ENCODE measurements around the gene PI4KB.

Gene PI4KB

DNA sequence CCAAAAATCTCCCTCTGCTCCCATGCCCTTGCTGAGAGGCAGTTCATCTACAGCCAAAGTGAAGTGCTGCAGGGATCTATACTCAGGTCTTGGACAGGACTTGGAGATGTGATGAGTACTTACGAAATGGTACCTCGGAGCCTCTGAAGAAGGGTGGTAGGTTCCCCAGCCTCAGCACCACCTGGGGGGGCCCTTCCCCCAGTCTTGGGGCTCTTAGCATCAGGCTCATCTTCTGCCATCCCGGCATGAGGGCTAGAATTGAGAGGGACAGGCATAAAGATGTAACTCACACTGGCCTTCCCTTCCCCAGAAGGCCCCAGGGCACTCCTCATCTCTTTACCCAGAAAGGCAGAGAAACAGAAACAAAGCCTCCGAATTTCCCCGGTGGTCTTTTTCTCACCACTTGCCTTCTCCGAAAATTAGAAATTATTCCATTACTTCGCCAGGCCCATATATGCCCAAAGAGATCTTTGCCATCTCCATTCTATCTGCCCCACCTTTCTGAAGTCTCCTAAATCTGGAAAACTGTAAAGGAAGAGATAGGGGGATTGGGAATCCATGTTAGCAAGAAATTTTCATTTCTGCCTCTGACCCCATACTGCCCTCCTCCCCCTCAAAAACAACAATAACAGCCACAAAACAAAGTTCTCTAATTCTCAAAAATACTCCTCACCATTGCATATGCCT is 19.0 kb upstream of the PI4KB start:
- DNase-seq, result no peak

DNA sequence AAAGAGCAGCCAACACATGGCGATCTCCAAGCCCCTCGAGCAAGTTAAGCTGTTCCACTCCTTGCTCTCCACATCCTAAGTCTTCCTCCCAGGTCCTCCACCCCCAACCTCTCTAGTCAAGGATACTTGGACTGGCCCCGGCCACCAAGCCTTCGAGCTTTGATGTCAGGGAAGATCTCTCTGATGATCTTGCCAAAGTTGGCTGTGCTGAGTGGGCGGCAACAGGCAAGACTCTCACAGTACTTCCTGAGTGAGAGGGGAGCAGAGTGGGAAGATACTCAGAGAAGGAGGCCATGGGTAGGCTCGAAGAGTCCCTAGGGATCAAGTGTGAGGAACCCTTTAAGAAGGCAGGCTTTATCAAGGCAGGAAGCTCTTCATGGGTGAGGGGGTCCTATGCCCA is 17.1 kb upstream of the PI4KB start:
- no peak for DNase-seq

DNA sequence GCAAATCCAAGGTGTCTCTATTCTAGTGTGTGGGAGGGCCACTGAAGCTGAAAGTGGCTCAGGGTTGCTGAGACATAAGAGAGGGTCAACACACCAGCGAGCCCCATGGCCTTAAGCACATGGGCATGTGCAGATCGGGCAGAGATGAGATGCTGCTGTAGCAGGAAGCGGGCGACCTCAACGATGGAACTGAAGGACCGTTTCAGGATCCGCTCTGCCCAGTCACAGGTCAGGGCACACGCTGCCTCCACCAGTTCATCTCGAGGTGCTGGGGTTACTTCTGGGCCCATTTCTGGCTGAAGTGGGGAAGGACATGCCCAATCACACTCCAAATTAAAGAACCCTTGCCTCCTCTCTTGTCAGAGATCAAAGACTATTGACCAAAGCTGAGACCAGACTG is 16.4 kb upstream of the PI4KB start:
- no peak for DNase-seq

DNA sequence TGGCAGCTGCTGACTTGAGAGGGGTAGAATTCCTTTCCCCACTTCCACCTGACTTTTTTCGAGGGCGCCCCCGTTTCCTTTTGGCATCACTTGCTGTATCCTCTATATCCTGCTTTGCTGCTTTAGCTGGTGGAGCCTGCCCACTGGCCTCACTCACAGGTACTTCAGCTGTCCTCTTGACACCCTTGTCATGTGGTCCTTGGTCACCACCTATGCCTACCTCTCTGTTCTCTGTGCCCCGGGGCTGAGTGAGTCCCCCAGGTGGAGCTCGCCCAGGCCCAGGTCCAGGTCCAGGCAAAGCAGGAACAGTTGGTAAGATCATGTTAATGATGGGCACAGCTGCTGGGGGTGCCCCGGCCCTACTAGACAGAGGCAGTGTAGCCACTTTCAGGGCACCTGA is 15.4 kb upstream of the PI4KB start:
- DNase-seq, result no peak

DNA sequence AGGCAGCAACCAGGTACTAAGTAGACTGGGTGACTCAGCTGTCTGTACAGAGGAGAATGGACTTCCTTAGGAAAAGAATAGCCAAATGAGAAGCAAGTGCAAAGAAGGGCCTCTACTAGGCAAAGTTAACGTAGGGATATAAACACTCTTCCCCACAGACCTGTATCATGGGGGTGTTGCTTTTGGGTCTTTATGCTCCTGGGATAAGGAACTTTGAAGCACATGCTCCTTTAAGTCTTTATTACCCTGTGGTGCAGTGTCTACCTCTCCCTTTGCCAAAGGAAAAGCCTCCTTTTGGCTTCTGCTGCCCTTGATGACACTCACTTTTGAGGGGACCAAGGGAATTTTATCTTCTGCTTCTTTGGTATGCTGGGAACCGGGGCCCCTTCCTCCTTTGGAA is 14.8 kb upstream of the PI4KB start:
- no peak for DNase-seq

DNA sequence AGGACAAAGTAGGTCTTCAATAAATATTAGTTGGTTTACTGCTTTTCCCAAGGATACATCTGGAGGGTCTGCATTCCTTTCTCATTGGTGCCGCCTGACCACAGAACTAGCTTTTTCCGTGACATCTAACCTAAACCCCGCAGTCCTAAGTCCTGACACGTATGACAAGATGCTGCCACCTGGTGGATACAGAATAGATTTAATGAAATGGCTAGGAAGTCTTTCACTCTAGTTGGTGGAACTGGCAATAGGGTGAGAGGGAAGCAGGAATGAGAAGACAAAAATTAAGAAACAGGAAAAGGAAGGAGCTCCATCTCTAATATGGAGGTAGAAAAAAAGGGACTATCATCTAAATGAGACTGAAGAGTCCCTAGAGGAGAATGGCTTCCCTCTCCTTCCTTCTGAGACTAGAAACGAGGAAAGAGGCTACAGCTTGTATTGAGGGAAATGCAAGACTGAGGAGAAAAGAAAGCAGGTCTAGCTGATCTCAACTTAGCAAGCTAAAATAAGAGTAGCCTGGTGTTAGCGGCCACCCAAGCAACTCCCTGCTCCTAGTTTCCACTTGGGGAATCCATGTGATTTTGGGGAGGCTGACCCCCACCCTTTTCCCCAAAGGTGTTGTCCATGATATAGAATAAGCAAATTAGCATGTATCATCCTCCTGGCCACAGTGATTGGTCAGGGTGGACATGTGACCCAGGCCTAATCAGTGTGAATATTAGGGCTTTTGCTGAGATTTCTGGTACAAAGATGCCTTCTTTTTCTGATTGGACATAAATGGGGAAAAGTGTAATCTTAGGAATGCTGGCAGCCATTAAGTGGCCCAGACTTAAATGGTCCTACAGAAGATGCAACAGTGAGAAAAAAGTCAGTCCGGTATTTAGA is 13.9 kb upstream of the PI4KB start:
- no peak for DNase-seq

DNA sequence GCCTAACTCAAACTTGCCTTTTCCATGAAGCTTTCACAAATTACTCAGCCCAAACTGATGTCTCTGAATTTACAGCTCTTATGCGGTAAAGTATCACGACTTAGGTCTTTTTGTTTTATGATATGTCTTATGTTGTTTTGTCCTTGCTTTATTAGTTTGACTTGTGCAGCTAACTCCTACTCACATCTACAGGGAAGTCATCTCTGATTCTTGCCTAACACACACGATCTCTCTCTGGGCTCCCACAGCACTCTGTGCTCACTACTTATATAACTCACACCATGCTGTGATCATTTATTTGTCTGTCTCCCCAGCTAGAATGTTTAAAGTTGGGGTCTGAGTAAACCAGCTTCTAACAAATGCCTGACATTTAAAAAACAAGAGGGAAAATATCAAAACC is 9.3 kb upstream of the PI4KB start:
- DNase-seq, result no peak

DNA sequence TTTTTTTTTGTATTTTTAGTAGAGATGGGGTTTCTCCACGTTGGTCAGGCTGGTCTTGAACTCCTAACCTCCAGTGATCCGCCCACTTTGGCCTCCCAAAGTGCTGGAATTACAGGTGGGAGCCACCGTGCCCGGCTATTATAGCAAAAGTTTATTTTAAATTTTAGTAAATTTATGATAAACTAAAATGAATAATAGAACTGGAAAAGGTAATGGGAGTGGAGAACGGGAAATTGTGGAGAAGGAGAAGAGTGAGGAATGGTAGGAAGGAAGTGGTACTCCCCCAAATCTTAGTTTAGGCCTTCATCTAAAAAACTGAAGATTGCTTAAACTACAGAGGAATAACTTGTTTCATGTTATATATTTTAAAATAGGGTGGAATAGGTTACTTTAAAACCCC is 7.6 kb upstream of the PI4KB start:
- DNase-seq, result no peak

DNA sequence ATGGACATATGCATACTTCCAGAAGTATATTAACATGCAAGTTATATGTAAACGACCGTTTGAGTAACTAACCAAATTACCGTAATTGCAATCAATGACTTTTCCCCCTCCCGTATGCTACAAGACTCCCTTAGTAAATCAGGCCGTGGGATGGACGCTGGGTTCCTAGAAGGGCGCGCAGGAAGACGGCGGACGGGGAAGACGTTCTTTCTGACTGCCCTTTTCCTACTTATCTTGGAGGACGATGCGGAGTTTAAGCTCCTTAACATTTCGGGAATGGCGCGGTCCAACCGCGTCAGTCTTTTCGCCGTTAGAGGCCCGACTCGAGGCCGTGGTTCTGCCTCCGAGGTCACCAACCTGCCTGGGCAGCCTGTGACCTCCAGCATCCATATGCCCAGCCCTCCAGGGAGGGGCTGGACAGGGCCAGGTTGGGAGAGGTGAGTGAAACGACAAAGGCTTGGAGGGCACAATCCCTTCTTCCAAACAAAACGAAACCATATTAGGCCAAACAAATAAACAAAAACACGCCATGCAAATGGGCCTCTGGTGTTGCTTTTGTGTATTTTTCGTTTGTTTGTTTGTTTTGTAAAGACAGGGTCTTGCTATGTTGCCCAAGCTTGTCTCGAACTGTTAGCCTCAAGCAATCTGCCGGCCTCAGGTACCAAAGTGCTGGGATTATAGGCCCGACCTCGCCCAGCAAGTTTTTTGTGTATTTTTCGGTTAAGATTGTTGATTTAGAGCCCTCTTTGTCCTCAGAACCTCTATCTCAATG is 873 bp upstream of the PI4KB start:
- DNase-seq, result no peak

DNA sequence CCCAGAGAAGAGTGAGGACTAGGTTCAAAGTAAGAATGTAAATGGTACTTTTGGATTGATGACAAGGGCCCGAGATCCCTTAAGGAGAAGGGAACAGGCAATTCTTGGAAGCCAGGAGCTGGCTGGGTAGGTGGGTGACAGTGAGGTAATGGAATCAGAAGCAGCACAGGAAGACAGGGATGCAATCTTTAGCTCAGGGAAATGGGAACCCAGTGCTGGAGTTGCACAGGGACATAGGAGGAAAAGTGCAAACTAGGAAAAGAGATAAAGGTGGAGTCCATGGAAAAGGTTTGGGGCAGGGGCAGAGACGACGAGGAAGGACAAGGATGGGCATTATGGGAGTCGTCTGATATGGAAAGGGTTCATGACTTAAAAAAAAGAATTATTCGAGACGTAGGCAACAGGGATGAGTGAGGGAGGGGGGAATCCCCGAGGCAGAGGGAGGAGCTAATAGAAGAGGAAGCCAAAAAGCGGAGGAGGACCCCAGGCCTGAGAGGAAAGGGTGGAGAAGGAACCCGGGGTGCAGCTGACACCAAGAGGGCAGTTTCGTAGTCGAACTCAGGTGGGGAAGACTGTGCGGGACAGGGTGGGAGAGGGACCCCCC is 495 bp downstream of the PI4KB start:
- no peak for DNase-seq

DNA sequence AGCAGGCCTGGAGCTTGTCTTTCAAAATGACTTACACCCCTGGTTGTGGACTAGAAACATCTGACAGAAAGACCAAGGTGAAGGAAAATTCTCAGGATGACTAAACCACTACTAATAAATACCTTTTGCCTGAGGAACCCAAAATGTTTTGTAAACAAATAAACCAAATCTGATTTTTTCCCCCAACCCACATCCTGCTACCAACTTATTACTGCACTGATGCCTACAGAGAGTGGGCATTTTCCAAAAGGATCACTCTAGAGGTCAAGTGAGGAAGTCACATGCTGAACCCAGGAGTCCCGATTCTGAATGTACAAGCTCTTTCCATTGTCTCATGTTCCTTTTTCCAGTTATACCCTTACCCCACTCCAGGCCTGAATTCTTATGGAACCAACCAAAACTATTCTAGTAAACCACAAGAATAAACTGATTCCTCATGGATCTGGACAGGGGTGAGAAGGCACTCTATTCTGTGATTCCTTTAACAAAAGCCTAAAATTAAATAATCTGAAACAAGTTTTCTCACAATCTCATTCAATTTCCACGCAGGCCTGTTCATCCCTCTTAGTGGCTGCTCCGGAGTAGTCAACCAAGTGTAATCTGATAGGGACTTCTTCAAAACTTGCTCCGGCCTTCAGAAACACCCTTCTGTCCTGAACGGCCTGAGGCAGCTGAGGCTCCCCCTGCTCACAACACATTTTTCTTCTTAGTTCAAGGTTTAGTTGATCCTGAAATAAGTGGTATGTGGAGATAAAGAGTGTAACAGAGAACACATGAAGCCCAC is 1.4 kb downstream of the PI4KB start:
- no peak for DNase-seq

DNA sequence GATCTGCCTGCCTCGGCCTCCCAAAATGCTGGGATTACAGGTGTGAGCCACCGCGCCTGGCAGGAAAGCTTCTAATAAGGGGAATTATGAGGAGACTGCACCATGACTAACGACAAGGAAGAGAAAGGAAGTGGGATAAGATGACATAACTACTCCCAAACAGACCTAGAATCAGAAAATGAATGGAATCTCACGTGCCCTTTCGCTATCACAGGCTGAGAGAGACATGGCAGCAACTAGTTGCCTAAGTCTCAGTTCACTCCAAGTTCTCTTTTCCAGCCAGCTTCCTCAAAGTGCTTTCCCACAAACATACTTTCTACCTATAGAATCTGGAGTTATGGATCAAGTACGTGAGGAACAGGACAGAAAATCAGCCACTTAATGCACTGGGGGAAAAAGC is 2.0 kb downstream of the PI4KB start:
- DNase-seq, result no peak

DNA sequence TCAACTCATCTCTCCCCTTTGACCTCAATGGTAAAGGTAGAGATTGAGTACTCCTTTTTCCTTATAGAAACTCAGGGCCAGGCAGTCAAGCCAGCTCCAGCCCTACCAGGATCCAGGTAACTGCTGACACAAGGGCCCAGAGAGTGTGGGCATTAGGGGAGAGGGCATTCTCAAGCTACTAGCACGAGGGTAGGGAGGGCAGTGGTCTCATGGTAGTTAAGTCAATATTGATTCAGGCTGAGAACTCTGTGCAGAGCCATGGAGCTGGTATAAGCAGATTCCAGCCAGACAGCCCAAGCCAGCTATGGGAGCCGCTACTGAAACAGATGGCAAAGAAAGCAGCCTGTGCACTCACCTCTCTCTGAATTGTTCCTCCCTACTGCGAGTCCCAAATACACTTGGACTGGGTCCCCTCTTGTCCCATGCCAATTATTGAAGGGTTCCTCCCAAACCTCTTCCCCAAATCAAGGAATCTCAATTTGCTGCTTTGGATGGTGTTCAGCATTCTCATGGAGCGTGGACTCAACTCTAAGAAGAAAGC is 2.8 kb downstream of the PI4KB start:
- no peak for DNase-seq

DNA sequence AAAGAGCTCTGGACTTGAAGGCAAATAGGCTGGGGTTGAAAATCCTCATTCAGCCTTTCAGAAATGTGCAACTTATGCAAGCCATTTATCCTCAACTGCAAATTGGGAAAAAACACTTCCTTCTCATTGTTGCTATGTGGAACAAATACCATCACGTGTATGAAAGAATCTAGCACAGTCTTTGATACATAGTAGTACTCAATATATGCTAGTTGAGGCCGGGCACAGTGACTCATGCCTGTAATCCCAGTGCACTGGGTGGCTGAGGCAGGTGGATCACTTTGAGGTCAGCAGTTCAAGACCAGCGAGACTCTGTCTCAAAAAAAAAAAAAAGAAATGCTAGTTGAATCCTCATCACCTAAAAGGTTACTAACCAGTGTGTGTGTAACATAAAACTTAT is 8.2 kb downstream of the PI4KB start:
- DNase-seq, result no peak

DNA sequence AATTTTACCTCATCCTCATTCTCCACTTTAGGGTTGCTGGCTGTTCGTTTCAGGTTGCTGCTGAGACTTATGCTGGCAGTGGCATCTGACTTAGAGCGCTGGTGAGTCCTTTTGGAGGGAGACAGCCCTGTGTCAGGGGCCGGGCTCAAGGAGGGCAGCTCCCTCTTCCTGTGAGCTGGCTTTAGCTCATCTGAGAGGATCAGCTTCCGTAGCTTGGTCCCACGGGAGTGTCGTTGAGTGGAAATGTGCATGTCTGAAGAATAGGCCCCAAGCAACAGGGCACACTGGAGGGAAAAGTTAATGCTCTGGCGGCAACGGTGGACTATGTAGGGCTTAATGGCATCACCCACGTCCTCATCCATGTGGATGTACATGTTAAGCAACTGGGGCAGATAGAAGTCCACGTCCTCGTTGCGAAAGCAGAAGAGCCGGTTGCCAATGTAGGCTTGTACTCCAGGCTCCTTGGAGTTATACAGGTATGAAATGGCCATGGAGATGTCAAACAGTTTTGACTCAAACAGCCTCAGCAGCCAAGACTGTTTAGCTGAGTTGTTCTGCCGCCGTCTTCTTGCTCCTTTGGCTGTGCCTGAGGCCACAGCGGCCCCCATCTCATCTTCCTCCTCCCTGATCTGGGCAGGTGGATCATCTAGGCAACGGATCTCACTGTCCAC is 11.5 kb downstream of the PI4KB start:
- no peak for DNase-seq

DNA sequence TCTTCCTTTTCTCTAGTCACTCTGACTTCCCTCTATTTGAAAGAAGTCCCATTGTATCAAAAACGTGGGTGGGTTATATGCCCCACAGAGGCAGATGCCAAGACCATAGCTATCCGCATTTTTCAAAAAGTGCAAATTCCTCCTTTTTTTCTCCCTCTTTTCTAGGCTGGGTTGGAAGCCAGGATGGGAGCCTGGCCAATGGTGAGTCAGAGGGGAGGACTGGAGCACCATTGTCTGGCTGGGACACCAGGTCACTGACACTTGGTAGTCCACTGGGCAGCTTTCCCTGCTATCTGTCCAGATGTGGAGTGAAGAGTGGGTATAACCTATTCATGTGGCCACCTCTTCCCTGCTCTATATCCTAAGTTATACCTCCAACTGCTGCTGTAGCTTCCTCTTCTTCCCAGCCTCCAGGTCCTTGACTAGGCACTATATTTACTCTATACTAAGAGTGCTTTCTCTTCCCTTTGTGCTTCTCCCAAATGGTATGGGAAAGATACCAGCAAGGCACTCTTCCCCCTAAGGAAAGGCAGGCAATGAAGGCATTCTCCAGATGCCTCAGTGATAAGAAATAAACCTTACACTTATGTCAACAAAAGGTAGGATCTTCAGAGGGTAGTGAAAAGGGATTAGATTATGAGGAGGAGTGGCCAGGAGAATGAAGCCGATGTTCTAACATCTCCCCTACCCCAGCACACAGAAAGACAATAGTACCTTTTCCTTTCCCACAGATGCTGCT is 12.9 kb downstream of the PI4KB start:
- no peak for DNase-seq

DNA sequence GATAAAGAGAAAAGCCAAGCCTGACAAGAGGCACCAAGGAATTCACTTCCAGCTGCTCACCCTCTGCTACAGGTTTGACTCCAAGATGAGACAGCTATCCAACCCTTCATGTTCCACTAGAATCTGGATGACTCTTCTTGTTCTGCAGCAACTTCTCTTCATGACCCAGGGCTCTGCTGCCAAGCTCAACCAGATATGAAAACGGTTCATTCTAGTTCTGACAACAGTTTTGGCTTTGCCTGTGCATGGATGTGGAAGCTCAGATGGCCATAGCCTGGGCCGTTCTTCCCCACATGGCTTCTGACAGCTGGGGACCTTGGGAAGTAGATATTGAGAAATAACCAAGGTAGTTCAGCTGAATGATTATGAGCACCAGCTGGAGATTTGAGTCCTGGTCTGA is 13.7 kb downstream of the PI4KB start:
- DNase-seq, result no peak

DNA sequence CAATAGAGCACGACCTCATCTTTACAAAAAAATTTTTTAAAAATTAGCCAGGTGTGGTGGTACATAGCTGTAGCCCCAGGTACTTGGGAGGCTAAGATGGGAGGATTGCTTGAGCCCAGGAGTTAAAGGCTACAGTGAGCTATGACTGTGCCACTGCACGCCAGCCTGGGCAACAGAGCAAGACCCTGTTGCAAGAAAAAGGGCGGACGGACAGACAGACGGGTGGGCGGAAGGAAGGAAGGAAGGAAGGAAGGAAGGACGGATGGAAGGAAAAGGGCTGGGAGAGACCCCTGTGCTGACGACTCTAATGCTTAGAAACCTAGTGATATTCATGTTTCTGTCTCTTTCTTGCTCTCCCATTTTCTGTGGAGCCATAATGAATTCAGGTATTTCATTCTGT is 14.4 kb downstream of the PI4KB start:
- DNase-seq, result no peak

DNA sequence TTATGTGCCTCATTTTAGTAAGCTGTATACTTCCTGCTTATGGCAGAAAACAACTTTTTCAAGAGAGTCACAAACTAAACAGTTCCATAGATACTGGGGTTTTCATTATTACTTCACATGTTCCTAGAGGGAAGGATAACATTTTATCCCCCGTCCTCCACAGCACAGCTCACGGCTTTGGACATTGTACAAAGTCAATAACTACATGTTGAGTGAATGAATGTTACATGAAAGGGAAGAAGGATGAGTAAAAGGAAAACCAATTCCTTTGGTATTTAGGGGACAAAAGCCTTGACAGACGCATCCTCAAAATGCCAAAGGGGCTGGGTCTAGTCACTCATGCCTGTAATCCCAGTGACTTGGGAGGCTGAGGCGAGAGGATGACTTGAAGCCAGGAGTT is 14.8 kb downstream of the PI4KB start:
- DNase-seq, result no peak

DNA sequence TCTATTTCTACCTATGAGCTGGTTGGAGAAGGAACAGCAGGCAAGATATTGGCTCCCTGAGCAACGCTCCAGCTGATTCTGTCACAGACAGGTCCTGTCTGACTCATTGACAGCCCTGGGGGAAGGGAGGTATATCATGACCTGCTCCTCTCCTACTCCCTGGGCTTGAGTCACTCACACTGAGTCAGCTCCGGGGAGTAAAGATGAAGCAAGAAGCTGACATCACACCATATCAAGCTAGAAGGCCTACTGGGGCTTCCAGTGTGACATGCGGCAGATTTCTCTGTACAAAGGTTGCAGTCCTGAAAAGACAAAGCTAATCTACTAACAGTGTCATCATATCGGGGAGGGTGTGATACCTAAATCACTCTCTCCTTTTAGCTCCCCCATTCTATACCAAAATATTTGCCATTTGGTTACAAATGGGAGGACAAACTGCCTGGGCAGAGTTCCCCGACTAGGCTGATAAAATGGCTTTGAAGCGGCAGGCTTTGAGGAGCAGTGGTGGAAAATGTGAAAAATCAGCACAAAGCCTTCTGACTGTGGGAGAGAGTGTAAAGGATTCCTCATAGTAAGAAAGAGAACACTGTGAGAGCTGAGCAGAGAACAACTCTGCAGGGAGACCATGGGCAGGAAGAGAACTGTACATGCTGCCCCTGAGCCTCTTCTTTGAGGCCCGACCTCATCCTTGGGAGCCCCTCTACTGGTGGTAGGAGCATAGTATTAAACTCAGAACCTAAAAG is 15.5 kb downstream of the PI4KB start:
- DNase-seq, result no peak
